ENCODE results near the gene NHERF1. TPM values are rescaled to one million over a fixed set of nuclear protein-coding genes. Genes with fewer than 3 reads are reported as not detected.
A peak's percentile ranks its signal among the peaks of the same experiment; 100 is the strongest.

NHERF1 gene
- total and polyA plus RNA-seq, 9 of the 15 experiments (the other 6 are each of a cell fraction or from before 2014, with no cell fraction given) = 11.4 to 79.9 (median 36.9) TPM

- TF ChIP-seq CEBPZ (IDR thresholded peaks at IDR 0.05; ENCODE audit: borderline replicate concordance, low read depth, low read length) = no peak
- no peak for TF ChIP-seq CUX1 (CRISPR knock-in tag; IDR thresholded peaks at IDR 0.05)
- TF ChIP-seq DPF2 (IDR thresholded peaks at IDR 0.05) = no peak
- TF ChIP-seq MTA3 (IDR thresholded peaks at IDR 0.05; ENCODE audit: borderline replicate concordance) = peak; percentile 96
- TF ChIP-seq HNRNPK (IDR thresholded peaks at IDR 0.05; ENCODE audit: low read depth, low read length, poor library complexity, severe bottlenecking) = peak; percentile 62
- TF ChIP-seq ZFP36 (IDR thresholded peaks at IDR 0.05; ENCODE audit: low read depth, low read length, partially characterized antibody) = no peak
- TF ChIP-seq ZFP30 (CRISPR knock-in tag; IDR thresholded peaks at IDR 0.05; ENCODE audit: borderline replicate concordance) = no peak
- TF ChIP-seq ELF4 (CRISPR knock-in tag; IDR thresholded peaks at IDR 0.05) = peak; percentile 45; the same call in 1 of the 2 replicates
- TF ChIP-seq ZNF395 (CRISPR knock-in tag; IDR thresholded peaks at IDR 0.05) = 0 out of 2 replicates have a peak, but pooled peaks have one; percentile 55
- TF ChIP-seq PCBP1 (IDR thresholded peaks at IDR 0.05; ENCODE audit: low read depth, low read length, poor library complexity, severe bottlenecking) = peak; percentile 69
- no peak for TF ChIP-seq KHSRP (IDR thresholded peaks at IDR 0.05)
- TF ChIP-seq E2F8 (IDR thresholded peaks at IDR 0.05; ENCODE audit: low read depth, partially characterized antibody) = peak; percentile 86
Measured at GRCh38 chr17:74776044-74776962, 27.9 kb downstream of the NHERF1 start, which contains the start of gene NAT9 (continued).
